Loucy (cell line): ENCODE data around the gene TTC23.

Experiments
- H2AFZ ChIP-seq: fragments of 200-600 bp; sonication (generic); 2 replicates; pipeline ENCODE4 v1.6.0; 2016; ENCODE audit warnings: antibody characterized with exemption, mild to moderate bottlenecking, low read length, moderate library complexity
- H3F3A ChIP-seq: fragments of 200-600 bp; 2 replicates; pipeline ENCODE4 v1.6.0; 2016; ENCODE audit warnings: antibody characterized with exemption, low read depth, mild to moderate bottlenecking
- H3K27me3 ChIP-seq: fragments of 200-600 bp; sonication (generic); 2 replicates; pipeline ENCODE4 v1.6.1; 2014; ENCODE audit warnings: low read length, mild to moderate bottlenecking; ENCODE audit not compliant: insufficient read depth, poor library complexity, severe bottlenecking
- H3K36me3 ChIP-seq: fragments of 200-600 bp; sonication (generic); 2 replicates; pipeline ENCODE4 v1.6.1; 2016; ENCODE audit warnings: low read length; ENCODE audit not compliant: insufficient read depth
- H3K4me1 ChIP-seq: fragments of 200-600 bp; sonication (generic); 2 replicates; pipeline ENCODE4 v1.5.1; 2014; ENCODE audit warnings: low read length, mild to moderate bottlenecking; ENCODE audit not compliant: insufficient read depth, poor library complexity, severe bottlenecking
- H3K4me2 ChIP-seq: fragments of 200-600 bp; sonication (generic); 2 replicates; pipeline ENCODE4 v1.6.0; 2014; ENCODE audit warnings: antibody characterized with exemption, low read length, low read depth, mild to moderate bottlenecking; ENCODE audit not compliant: poor library complexity, severe bottlenecking
- H3K4me3 ChIP-seq: fragments of 200-600 bp; sonication (generic); 2 replicates; pipeline ENCODE4 v1.5.1; 2014; ENCODE audit warnings: low read length, mild to moderate bottlenecking, mixed read lengths; ENCODE audit not compliant: poor library complexity, severe bottlenecking
- H3K79me2 ChIP-seq: fragments of 200-600 bp; sonication (generic); 2 replicates; pipeline ENCODE4 v1.6.1; 2014; ENCODE audit warnings: low read length; ENCODE audit not compliant: insufficient read depth
- H3K9ac ChIP-seq: fragments of 200-600 bp; sonication (generic); 2 replicates; pipeline ENCODE4 v1.6.0; 2014; ENCODE audit warnings: mild to moderate bottlenecking, low read depth, low read length, moderate library complexity; ENCODE audit not compliant: poor library complexity, severe bottlenecking
- H3K9me2 ChIP-seq: fragments of 200-600 bp; sonication (generic); replicated peaks from 2 replicates; pipeline ENCODE4 v1.6.1; 2016; ENCODE audit warnings: low read depth, low read length, mixed read lengths
- H3K9me3 ChIP-seq: fragments of 200-600 bp; sonication (generic); 2 replicates; pipeline ENCODE4 v1.6.1; 2014; ENCODE audit warnings: mild to moderate bottlenecking, antibody characterized with exemption, low read length, low read depth; ENCODE audit not compliant: insufficient read depth
- H4K20me1 ChIP-seq: fragments of 200-600 bp; sonication (generic); 2 replicates; pipeline ENCODE4 v1.6.0; 2014; ENCODE audit warnings: antibody characterized with exemption, low read length, mild to moderate bottlenecking; ENCODE audit not compliant: insufficient read depth, poor library complexity, severe bottlenecking
- CTCF ChIP-seq: fragments of 200-600 bp; sonication (generic); conservative IDR thresholded peaks from 2 replicates; pipeline ENCODE4 v1.5.1; 2014; ENCODE audit warnings: mild to moderate bottlenecking, antibody characterized with exemption, low read length
- EZH2phosphoT487 ChIP-seq: fragments of 200-600 bp; IDR thresholded peaks from 2 replicates; pipeline ENCODE4 v1.6.1; 2018; ENCODE audit warnings: antibody characterized with exemption, mild to moderate bottlenecking, moderate library complexity, borderline replicate concordance

The TTC23 gene

GRCh38 chr15:99104788-99105513 lies 144.4 kb downstream of the TTC23 start, which contains the start of gene SYNM:
SYNM (plus strand) TSS chr15:99105080; CDS start chr15:99105200, 120 bp downstream.
- Histone ChIP-seq H3K9ac (no peak within 1 kb of the TSS), H3K27me3 (no peaks in the 10 kb centered on the region), H3K4me1 (peaks cover 5% of the 10 kb centered on the region), H3K79me2 (no peaks in the 10 kb centered on the region), H3K9me2 (no peaks in the 10 kb centered on the region), H3K36me3 (no peaks in the 10 kb centered on the region), H3K4me3 (no peak within 1 kb of the TSS), H3K4me2 (no peak within 1 kb of the TSS), H4K20me1 (no peaks in the 10 kb centered on the region), H3F3A (no peaks in the 10 kb centered on the region), H2AFZ (no peak within 1 kb of the TSS), H3K9me3 (no peaks in the 10 kb centered on the region)
- TF ChIP-seq EZH2phosphoT487 (no peak), CTCF (no peak)

GRCh38 chr15:99103279-99103678 lies 146.1 kb downstream of the TTC23 start:
- no peaks in the 10 kb centered on the region for H3F3A ChIP-seq
- peaks cover 5% of the 10 kb centered on the region for H3K4me1 ChIP-seq
- no peaks in the 10 kb centered on the region for H3K9me2 ChIP-seq
- no peaks in the 10 kb centered on the region for H3K27me3 ChIP-seq
- H3K4me3 ChIP-seq = no peak overlapping the region
- no peak overlapping the region for H2AFZ ChIP-seq
- TF ChIP-seq EZH2phosphoT487 (no peak), CTCF (no peak)
- H3K9me3 ChIP-seq = no peaks in the 10 kb centered on the region
- no peaks in the 10 kb centered on the region for H4K20me1 ChIP-seq
- H3K79me2 ChIP-seq = no peaks in the 10 kb centered on the region
- H3K36me3 ChIP-seq = no peaks in the 10 kb centered on the region
- no peak overlapping the region for H3K4me2 ChIP-seq
- no peak overlapping the region for H3K9ac ChIP-seq

- no peaks in the 10 kb centered on the region for H3K27me3 ChIP-seq
- TF ChIP-seq CTCF = no peak
- no peak overlapping the region for H3K4me3 ChIP-seq
- H3K36me3 ChIP-seq = no peaks in the 10 kb centered on the region
- H3K79me2 ChIP-seq = no peaks in the 10 kb centered on the region
- no peaks in the 10 kb centered on the region for H3K9me3 ChIP-seq
- no peak overlapping the region for H3K4me2 ChIP-seq
- H3K9me2 ChIP-seq = no peaks in the 10 kb centered on the region
- no peaks in the 10 kb centered on the region for H3F3A ChIP-seq
- no peaks in the 10 kb centered on the region for H4K20me1 ChIP-seq
- H2AFZ ChIP-seq = no peak overlapping the region
- H3K4me1 ChIP-seq = peaks cover 5% of the 10 kb centered on the region
- H3K9ac ChIP-seq = no peak overlapping the region
These were observed 146.8 kb downstream of the TTC23 start for GRCh38 chr15:99102332-99103235.
